B cell (primary cell): ENCODE results near the gene ELOF1. TPM values are rescaled to one million over a fixed set of nuclear protein-coding genes. Genes with fewer than 3 reads are reported as not detected.

Source experiments
- ATAC-seq: fragments of 200-7000 bp; cut with Tn5 transposase; one replicate; pipeline ENCODE4 v1.10.0; 2021; ENCODE audit warnings: low read depth, mild to moderate bottlenecking, moderate number of reproducible peaks, moderate library complexity
- CTCF ChIA-PET: fragments of 350-600 bp; sonication (Branson Sonifier 250); formaldehyde crosslinking; loops from one replicate; lab custom pipeline; 2021; ENCODE audit warnings: antibody characterized with exemption, inconsistent platforms; lab: Charles Lee
- POLR2A ChIA-PET: fragments of 350-600 bp; sonication (Branson Sonifier 250); formaldehyde crosslinking; loops from one replicate; lab custom pipeline; 2021; ENCODE audit warnings: antibody characterized with exemption; lab: Charles Lee
- DNase-seq: peaks from one replicate; pipeline ENCODE4 v3.0.0; 2013
- H2AFZ ChIP-seq: 2 replicates; pipeline ENCODE4 v1.6.1; 2012; ENCODE audit warnings: mild to moderate bottlenecking, low read depth, low read length; ENCODE audit not compliant: insufficient read depth, poor library complexity, severe bottlenecking
- H3K27ac ChIP-seq, 2 donors: 1 replicate in 1 of 2; 2 replicates in 1 of 2; pipeline ENCODE4 v1.5.1; 2012 to 2013; ENCODE audit warnings: low read length in 2 of 2, mild to moderate bottlenecking in 2 of 2, moderate library complexity in 1 of 2
- H3K27me3 ChIP-seq, 4 experiments: fragments of 200-600 bp in 1 of 4; sonication (generic) in 1 of 4; replicated peaks in 1 of 4; 1 replicate in 2 of 4; 2 replicates in 2 of 4; pipeline versions ENCODE4 v1.6.1 to v1.7.0; 2013 to 2016; ENCODE audit warnings: low read length in 3 of 4, mild to moderate bottlenecking in 2 of 4, mixed read lengths in 1 of 4, moderate library complexity in 1 of 4; ENCODE audit not compliant: insufficient read depth in 4 of 4, control insufficient read depth in 3 of 4; ENCODE audit errors: control extremely low read depth in 1 of 4
- H3K36me3 ChIP-seq, 2 experiments: replicated peaks in 1 of 2; 1 replicate in 1 of 2; 2 replicates in 1 of 2; pipeline versions ENCODE4 v1.6.1 to v1.7.1; 2013; ENCODE audit warnings: low read length in 1 of 2; ENCODE audit not compliant: insufficient read depth in 2 of 2, control insufficient read depth in 1 of 2; ENCODE audit errors: control extremely low read depth in 1 of 2, extremely low read depth in 1 of 2
- H3K4me1 ChIP-seq, 2 donors: fragments of 200-600 bp in 1 of 2; sonication (generic) in 1 of 2; 1 replicate in 1 of 2; 2 replicates in 1 of 2; pipeline versions ENCODE4 v1.5.1 to v1.6.1; 2013 to 2017; ENCODE audit warnings: low read length in 2 of 2; ENCODE audit not compliant: control insufficient read depth in 2 of 2, insufficient read depth in 2 of 2
- H3K4me2 ChIP-seq: replicated peaks from 2 replicates; pipeline ENCODE3; 2012; ENCODE audit warnings: mild to moderate bottlenecking, low read depth, low read length; ENCODE audit not compliant: poor library complexity, severe bottlenecking
- H3K4me3 ChIP-seq, 5 experiments: fragments of 200-600 bp in 1 of 5; sonication (generic) in 1 of 5; 1 replicate in 3 of 5; 2 replicates in 2 of 5; pipeline versions ENCODE4 v1.5.1 to v1.7.0; 2011 to 2016; ENCODE audit warnings: low read length in 4 of 5, mild to moderate bottlenecking in 4 of 5, low read depth in 2 of 5, control low read depth in 1 of 5, moderate library complexity in 1 of 5; ENCODE audit not compliant: insufficient read depth in 1 of 5; ENCODE audit errors: control extremely low read depth in 1 of 5, extremely low read depth in 1 of 5
- H3K79me2 ChIP-seq: fragments of 200-600 bp; sonication (generic); one replicate; pipeline ENCODE4 v1.6.0; 2016; ENCODE audit warnings: low read length; ENCODE audit not compliant: control insufficient read depth, insufficient read depth
- H3K9ac ChIP-seq: fragments of 200-600 bp; sonication (generic); 2 replicates; pipeline ENCODE4 v1.6.1; 2017; ENCODE audit warnings: mild to moderate bottlenecking, low read length, moderate library complexity
- H3K9me3 ChIP-seq, 3 donors: one replicate each; pipeline versions ENCODE4 v1.6.1 to v1.7.1; 2013; ENCODE audit warnings: low read length in 2 of 3; ENCODE audit not compliant: control insufficient read depth in 2 of 3, insufficient read depth in 1 of 3; ENCODE audit errors: control extremely low read depth in 1 of 3
- H4K20me1 ChIP-seq: 2 replicates; pipeline ENCODE4 v1.6.0; 2012; ENCODE audit warnings: mild to moderate bottlenecking, low read length; ENCODE audit not compliant: insufficient read depth, control insufficient read depth, poor library complexity, severe bottlenecking
- H3K27ac Mint-ChIP-seq: one replicate; pipeline ENCODE4 v1.8.0; 2021; ENCODE audit warnings: mixed read lengths
- H3K27me3 Mint-ChIP-seq: one replicate; pipeline ENCODE4 v1.8.0; 2021; ENCODE audit warnings: mixed read lengths
- H3K4me1 Mint-ChIP-seq: one replicate; pipeline ENCODE4 v1.8.0; 2021; ENCODE audit warnings: mixed read lengths
- H3K4me3 Mint-ChIP-seq: one replicate; pipeline ENCODE4 v1.8.0; 2021; ENCODE audit warnings: mixed read lengths
- H3K9me3 Mint-ChIP-seq: one replicate; pipeline ENCODE4 v1.8.0; 2022; ENCODE audit warnings: mixed read lengths; ENCODE audit not compliant: insufficient read depth
- CTCF ChIP-seq: fragments of 200-600 bp; IDR thresholded peaks from one replicate; pipeline ENCODE4 v1.8.0; 2022; ENCODE audit warnings: antibody characterized with exemption, mild to moderate bottlenecking
- EZH2 ChIP-seq: IDR thresholded peaks from 2 replicates; pipeline ENCODE4 v1.6.1; 2012; ENCODE audit warnings: borderline replicate concordance, low read depth, mild to moderate bottlenecking, moderate library complexity, low read length; ENCODE audit not compliant: insufficient read depth, poor library complexity, severe bottlenecking
- WGBS: methylation state at CpG from one replicate; pipeline ENCODE4 v1.1.5; 2013; ENCODE audit warnings: missing lambda C conversion rate; ENCODE audit not compliant: insufficient coverage; 5-methylcytosine and 5-hydroxymethylcytosine counted together
- intact Hi-C: fragments of 100-400 bp; cut with micrococcal nuclease; formaldehyde crosslinking; loops from one replicate; pipeline ENCODE4 v1.10.0; 2022
- polyA plus RNA-seq: library from polyadenylated mRNA; depleted of rRNA; stranded (reverse); fragments of >200 nt; gene quantifications from 2 replicates; pipeline ENCODE4 v1.2.3, GENCODE V29; 2012
- total RNA-seq, 2 donors: library from RNA; stranded (reverse); fragments of 120-200 nt in 1 of 2; gene quantifications; 1 replicate in 1 of 2; 2 replicates in 1 of 2; pipeline versions ENCODE4 v1.2.3 to v1.2.4, GENCODE V29; 2013 to 2022

The ELOF1 gene
- total and polyA plus RNA-seq, 2 donors (not counting 1 experiment from before 2014, with no cell fraction given), result 69.5 to 76.2 TPM

DNA sequence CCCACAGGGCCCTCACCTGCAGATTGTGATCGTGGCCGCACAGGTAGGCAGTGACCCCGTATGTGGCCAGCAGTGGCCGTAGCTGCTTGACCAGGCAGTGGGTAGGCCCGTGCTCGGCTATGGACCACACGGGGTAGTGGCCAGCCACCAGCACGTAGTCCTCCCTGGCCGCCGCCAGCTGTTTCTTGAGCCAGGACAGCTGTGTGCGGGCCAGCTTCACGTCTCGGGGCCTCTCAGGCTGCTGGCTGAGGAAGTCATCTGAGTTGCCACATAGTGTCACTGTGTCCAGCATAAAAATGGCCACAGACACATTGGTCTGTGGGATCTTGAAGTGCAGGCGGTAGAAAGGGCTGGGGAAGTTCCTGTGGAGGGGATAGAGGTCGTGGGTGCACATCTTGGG, 17.2 kb upstream of the ELOF1 start:
- H3K9ac ChIP-seq, result no peak overlapping the region
- 93% methylated on average over 15 of the region's 15 CpGs for WGBS
- peak overlapping the region in 1 of 2 donors; percentile 18 for H3K27ac ChIP-seq
- peak overlapping the region; percentile 3 for H3K4me2 ChIP-seq
- H3K4me3 Mint-ChIP-seq, result peak overlapping the region; percentile 91
- H3K9me3 ChIP-seq, result no peaks in the 10 kb centered on the region
- H3K4me3 ChIP-seq, result no peak overlapping the region
- intact Hi-C loops, result no loop called here
- H4K20me1 ChIP-seq, result no peaks in the 10 kb centered on the region
- H3K27me3 Mint-ChIP-seq, result no peaks in the 10 kb centered on the region
- DNase-seq (no peak), ATAC-seq (no peak)
- H3K9me3 Mint-ChIP-seq, result no peaks in the 10 kb centered on the region
- TF ChIP-seq CTCF, result no peak
- no peak for TF ChIP-seq EZH2
- peak overlapping the region; percentile 88 for H3K27ac Mint-ChIP-seq
- H3K27me3 ChIP-seq, result no peaks in the 10 kb centered on the region
- no peak overlapping the region for H2AFZ ChIP-seq
- ChIA-PET CTCF (interaction anchor here (1.0 to 2.7 kb wide), 3 partner anchors 10 to 16 kb away, joined by 3 to 13 read pairs (median 6); no protein-coding TSS in a partner anchor), POLR2A (interaction anchor here (0.6 to 3.0 kb wide), 4 partner anchors 8 to 24 kb away, joined by 3 to 19 read pairs (median 8); no protein-coding TSS in a partner anchor)
- H3K36me3 ChIP-seq, result peaks cover 0 to 22% of the 10 kb centered on the region in 2 experiments
- peaks cover 54 to 83% of the 10 kb centered on the region in 2 donors for H3K4me1 ChIP-seq
- peaks cover 5% of the 10 kb centered on the region for H3K79me2 ChIP-seq
- peaks cover 61% of the 10 kb centered on the region for H3K4me1 Mint-ChIP-seq

DNA sequence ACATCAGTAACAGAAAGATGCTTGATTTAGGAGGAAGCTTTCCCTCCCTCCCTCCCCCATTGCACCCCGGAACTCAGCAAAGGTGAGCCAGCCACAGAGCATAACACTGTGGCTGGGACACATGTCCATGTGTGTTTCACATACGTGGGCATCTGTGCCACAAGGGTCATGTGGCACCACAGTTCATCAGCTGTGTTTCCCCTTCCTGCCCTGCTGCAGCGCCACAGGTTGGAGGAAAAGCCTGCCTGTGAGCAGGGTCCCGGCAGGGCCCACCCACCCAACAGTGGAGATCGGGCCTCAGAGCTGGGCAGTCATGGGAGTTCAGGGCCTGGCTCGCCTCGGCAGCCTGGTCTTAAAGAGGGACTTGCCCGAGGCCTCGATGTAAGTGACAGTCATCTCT, 15.7 kb upstream of the ELOF1 start:
- CTCF ChIA-PET, result interaction anchor here (1.1 to 2.7 kb wide), 5 partner anchors 11 to 14 kb away, joined by 3 to 13 read pairs (median 6); no protein-coding TSS in a partner anchor
- 38% methylated on average over 9 of the region's 9 CpGs for WGBS
- H3K4me3 Mint-ChIP-seq, result peak overlapping the region; percentile 77

More for the DNA sequence above, 15.7 kb upstream of the ELOF1 start:
- Histone ChIP-seq H3K27me3 (no peaks in the 10 kb centered on the region), H3K9ac (no peak overlapping the region), H3K36me3 (peaks cover 0 to 22% of the 10 kb centered on the region in 2 experiments), H3K4me1 (peaks cover 44 to 73% of the 10 kb centered on the region in 2 donors), H2AFZ (no peak overlapping the region), H3K4me3 (no peak overlapping the region), H3K4me2 (peak overlapping the region; percentile 38), H3K79me2 (peaks cover 5% of the 10 kb centered on the region), H4K20me1 (no peaks in the 10 kb centered on the region), H3K27ac (peak overlapping the region; percentile 45 to 80), H3K9me3 (no peaks in the 10 kb centered on the region)
- TF ChIP-seq CTCF, result no peak
- no peak for TF ChIP-seq EZH2
- H3K9me3 Mint-ChIP-seq, result no peaks in the 10 kb centered on the region
- H3K27ac Mint-ChIP-seq, result peak overlapping the region; percentile 93
- H3K4me1 Mint-ChIP-seq, result peaks cover 59% of the 10 kb centered on the region
- POLR2A ChIA-PET, result interaction anchor here (2.1 kb wide), 1 partner anchor 10 kb away, joined by 13 read pairs; no protein-coding TSS in a partner anchor
- H3K27me3 Mint-ChIP-seq, result no peaks in the 10 kb centered on the region
- peak; percentile 44 for ATAC-seq
- intact Hi-C loops, result no loop called here
- DNase-seq, result peak; percentile 78
